HG02973 (cell line): ENCODE measurements around the gene SLK.

ENCODE experiments used
- ATAC-seq: cut with Tn5 transposase; IDR thresholded peaks from one replicate; pipeline ENCODE4 v1.9.1; 2021; ENCODE audit warnings: moderate library complexity; ENCODE audit not compliant: unreplicated experiment

The SLK gene

GRCh38 chr10:103986360-103986759 is 19.4 kb downstream of the SLK start:
- ATAC-seq = no peak

GRCh38 chr10:103990121-103990520 is 23.2 kb downstream of the SLK start:
- ATAC-seq = no peak

- no peak for ATAC-seq
These were observed 23.6 kb downstream of the SLK start for GRCh38 chr10:103990531-103990930.

GRCh38 chr10:103991393-103992128 is 24.6 kb downstream of the SLK start:
- no peak for ATAC-seq

GRCh38 chr10:103995134-103995533 is 28.2 kb downstream of the SLK start:
- ATAC-seq = no peak

GRCh38 chr10:103998805-103999204 is 31.9 kb downstream of the SLK start:
- no peak for ATAC-seq

GRCh38 chr10:104002911-104003310 is 36.0 kb downstream of the SLK start:
- no peak for ATAC-seq

GRCh38 chr10:104005172-104005863 is 38.4 kb downstream of the SLK start:
- ATAC-seq = no peak

GRCh38 chr10:104011904-104012303 is 45.0 kb downstream of the SLK start:
- ATAC-seq = no peak

- ATAC-seq = no peak
These were observed 46.5 kb downstream of the SLK start for GRCh38 chr10:104013489-104013888.

- ATAC-seq = no peak
These were observed 47.2 kb downstream of the SLK start for GRCh38 chr10:104014176-104014575.

- no peak for ATAC-seq
These were observed 49.7 kb downstream of the SLK start for GRCh38 chr10:104016661-104017060.

GRCh38 chr10:104018471-104018870 is 51.5 kb downstream of the SLK start:
- no peak for ATAC-seq

GRCh38 chr10:104020020-104020419 is 53.1 kb downstream of the SLK start:
- ATAC-seq = no peak

- no peak for ATAC-seq
These were observed 54.3 kb downstream of the SLK start for GRCh38 chr10:104021246-104021645.

- ATAC-seq = no peak
These were observed 55.1 kb downstream of the SLK start for GRCh38 chr10:104022026-104022425.

- no peak for ATAC-seq
These were observed 58.6 kb downstream of the SLK start for GRCh38 chr10:104025524-104025923.

- no peak for ATAC-seq
These were observed 59.8 kb downstream of the SLK start for GRCh38 chr10:104026762-104027161.

GRCh38 chr10:104028146-104028545 is 61.2 kb downstream of the SLK start:
- no peak for ATAC-seq

GRCh38 chr10:104028823-104029520 is 62.0 kb downstream of the SLK start:
- no peak for ATAC-seq

- no peak for ATAC-seq
These were observed 62.6 kb downstream of the SLK start for GRCh38 chr10:104029521-104029860.

GRCh38 chr10:104031631-104032030 is 64.7 kb downstream of the SLK start:
- no peak for ATAC-seq
